ENCODE results near the gene LFNG. TPM values are rescaled to one million over a fixed set of nuclear protein-coding genes. Genes with fewer than 3 reads are reported as not detected.

Gene LFNG
- total RNA-seq, 3 donors from 2014 or later (not counting 1 experiment from before 2014, with no cell fraction given), result 140 to 191 (median 176) TPM

DNA sequence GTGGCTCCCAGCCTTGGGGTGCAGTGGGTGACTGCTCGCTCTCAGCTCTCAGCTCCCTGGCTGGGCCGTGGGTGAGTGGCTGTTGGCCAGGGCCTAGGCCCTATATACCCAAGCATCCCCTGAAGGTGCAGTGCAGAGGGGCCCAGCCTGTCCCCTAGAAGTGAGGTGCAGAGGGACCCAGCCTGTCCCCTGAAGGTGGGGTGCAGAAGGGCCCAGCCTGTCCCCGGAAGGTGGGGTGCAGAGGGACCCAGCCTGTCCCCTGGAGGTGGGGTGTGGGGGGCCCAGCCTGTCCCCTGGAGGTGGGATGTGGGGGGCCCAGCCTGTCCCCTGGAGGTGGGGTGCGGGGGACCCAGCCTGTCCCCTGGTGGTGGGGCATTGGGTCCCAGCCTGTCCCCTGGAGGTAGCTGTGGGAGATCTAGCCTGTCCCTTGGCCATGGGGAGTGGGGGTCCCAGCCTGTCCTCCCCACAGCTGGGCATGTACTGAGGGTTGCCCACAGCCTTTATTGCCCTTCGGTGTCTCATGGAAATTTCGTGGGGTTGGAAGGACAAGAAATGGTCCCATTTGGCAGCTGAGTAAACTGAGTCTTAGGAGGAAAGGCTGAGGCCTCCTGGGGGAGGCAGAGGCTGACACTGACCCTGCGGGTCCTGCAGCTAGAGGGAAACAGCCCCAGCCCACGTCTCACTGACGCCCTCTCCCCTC, 17.5 kb upstream of the LFNG start:
- Histone ChIP-seq H3K4me1 (ENCODE audit: control insufficient read depth, insufficient read depth, low read length) (peaks cover 2% of the 10 kb centered on the region), H3K27ac (ENCODE audit: low read length) (no peak overlapping the region), H3K36me3 (ENCODE audit: control insufficient read depth, insufficient read depth, low read length) (no peaks in the 10 kb centered on the region), H3K9me3 (ENCODE audit: control insufficient read depth, insufficient read depth, low read length) (no peaks in the 10 kb centered on the region), H3K4me3 (ENCODE audit: low read length) (no peak overlapping the region), H3K27me3 (ENCODE audit: control insufficient read depth, insufficient read depth, low read length) (peaks cover 7% of the 10 kb centered on the region)
- ATAC-seq (no peak), DNase-seq (no peak)
- no peaks in the 10 kb centered on the region for H3K9me3 Mint-ChIP-seq
- H3K27ac Mint-ChIP-seq, result no peak overlapping the region
- intact Hi-C loops (cut with micrococcal nuclease), result no loop called here
- H3K36me3 Mint-ChIP-seq, result no peaks in the 10 kb centered on the region
- no peak overlapping the region for H3K4me3 Mint-ChIP-seq
- no peaks in the 10 kb centered on the region for H3K27me3 Mint-ChIP-seq (ENCODE audit: low read depth in 2 of 2)
- 91% methylated on average over 9 of the region's 9 CpGs for WGBS (ENCODE audit: insufficient coverage)
- TF ChIP-seq, protein P1, sequence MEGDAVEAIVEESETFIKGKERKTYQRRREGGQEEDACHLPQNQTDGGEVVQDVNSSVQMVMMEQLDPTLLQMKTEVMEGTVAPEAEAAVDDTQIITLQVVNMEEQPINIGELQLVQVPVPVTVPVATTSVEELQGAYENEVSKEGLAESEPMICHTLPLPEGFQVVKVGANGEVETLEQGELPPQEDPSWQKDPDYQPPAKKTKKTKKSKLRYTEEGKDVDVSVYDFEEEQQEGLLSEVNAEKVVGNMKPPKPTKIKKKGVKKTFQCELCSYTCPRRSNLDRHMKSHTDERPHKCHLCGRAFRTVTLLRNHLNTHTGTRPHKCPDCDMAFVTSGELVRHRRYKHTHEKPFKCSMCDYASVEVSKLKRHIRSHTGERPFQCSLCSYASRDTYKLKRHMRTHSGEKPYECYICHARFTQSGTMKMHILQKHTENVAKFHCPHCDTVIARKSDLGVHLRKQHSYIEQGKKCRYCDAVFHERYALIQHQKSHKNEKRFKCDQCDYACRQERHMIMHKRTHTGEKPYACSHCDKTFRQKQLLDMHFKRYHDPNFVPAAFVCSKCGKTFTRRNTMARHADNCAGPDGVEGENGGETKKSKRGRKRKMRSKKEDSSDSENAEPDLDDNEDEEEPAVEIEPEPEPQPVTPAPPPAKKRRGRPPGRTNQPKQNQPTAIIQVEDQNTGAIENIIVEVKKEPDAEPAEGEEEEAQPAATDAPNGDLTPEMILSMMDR (IDR thresholded peaks at IDR 0.05), result no peak
- peaks cover 0 to 9% of the 10 kb centered on the region in 2 donors for H3K4me1 Mint-ChIP-seq

DNA sequence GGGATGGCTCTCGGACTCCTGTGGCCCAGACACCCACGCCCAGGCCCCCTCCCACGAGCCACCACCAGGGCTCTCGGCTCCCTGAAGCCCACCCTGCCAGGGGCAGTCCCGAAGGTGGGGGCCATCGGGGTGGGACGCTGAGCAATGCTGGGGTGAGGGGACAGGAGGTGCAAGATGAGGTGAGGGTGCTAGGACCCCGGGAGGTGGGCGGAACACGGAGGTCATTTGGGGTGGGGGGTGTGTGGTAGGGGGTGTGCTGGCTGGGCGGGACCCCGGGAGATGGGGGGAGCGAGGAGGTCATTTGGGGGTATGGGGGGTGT, 17.0 kb upstream of the LFNG start:
- Mint-ChIP-seq H3K27me3 (ENCODE audit: low read depth in 2 of 2) (no peaks in the 10 kb centered on the region), H3K4me3 (no peak overlapping the region), H3K27ac (no peak overlapping the region), H3K4me1 (peaks cover 0 to 9% of the 10 kb centered on the region in 2 donors), H3K36me3 (no peaks in the 10 kb centered on the region), H3K9me3 (no peaks in the 10 kb centered on the region)
- DNase-seq (no peak), ATAC-seq (no peak)
- H3K4me1 ChIP-seq (ENCODE audit: control insufficient read depth, insufficient read depth, low read length), result peaks cover 7% of the 10 kb centered on the region
- H3K4me3 ChIP-seq (ENCODE audit: low read length), result no peak overlapping the region
- WGBS (ENCODE audit: insufficient coverage), result 91% methylated on average over 13 of the region's 13 CpGs
- TF ChIP-seq, protein P1 (IDR thresholded peaks at IDR 0.05), result no peak
- H3K27ac ChIP-seq (ENCODE audit: low read length), result no peak overlapping the region
- intact Hi-C loops (cut with micrococcal nuclease), result no loop called here
- H3K9me3 ChIP-seq (ENCODE audit: control insufficient read depth, insufficient read depth, low read length), result no peaks in the 10 kb centered on the region
- H3K36me3 ChIP-seq (ENCODE audit: control insufficient read depth, insufficient read depth, low read length), result no peaks in the 10 kb centered on the region
- peaks cover 5% of the 10 kb centered on the region for H3K27me3 ChIP-seq (ENCODE audit: control insufficient read depth, insufficient read depth, low read length)

DNA sequence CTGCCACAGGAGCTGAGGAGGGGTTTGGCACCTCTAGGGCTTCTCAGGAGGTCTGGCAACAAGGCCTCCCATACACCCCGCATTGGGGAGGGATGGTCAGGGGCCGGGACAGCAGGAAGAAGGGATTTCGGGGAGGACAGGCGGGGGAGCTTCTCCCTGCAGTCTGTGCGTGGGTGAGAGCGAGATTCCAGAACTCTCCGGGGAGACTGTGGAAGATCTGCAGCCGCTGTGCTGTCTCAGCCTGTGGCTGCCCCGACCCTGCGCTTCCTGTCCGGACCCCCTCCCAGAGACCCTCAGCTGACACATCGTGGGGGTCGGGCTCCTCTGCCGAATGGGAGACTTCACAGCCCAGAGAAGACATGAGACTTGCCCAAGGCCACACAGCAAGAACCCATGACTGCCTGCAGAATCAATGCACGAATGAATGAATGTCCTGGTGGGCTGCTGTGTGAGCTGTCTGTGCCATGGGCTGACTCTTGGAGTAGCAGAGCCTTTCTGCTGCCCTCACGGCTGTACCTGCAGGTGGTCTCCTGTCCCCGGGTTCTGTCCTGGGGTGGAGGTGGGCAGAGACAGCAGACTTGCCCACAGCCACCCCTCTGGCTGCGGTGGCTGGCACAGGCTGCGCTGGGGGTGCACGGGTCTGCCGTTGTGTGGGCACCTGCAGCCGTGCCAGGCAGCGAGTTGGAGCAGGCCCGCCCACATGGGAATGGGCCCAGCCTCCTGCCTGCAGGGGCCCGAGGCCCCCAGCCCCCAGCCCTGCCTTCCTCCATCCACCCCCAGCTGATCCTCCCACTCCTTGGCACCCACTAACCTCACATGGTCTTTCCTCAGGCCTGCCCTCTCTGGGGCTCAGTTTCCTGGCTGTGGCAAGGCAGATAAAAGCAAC, 16.3 kb upstream of the LFNG start:
- ATAC-seq, result no peak
- Histone ChIP-seq H3K9me3 (ENCODE audit: control insufficient read depth, insufficient read depth, low read length) (no peaks in the 10 kb centered on the region), H3K4me1 (ENCODE audit: control insufficient read depth, insufficient read depth, low read length) (peaks cover 11% of the 10 kb centered on the region), H3K36me3 (ENCODE audit: control insufficient read depth, insufficient read depth, low read length) (no peaks in the 10 kb centered on the region), H3K27ac (ENCODE audit: low read length) (no peak overlapping the region), H3K4me3 (ENCODE audit: low read length) (no peak overlapping the region), H3K27me3 (ENCODE audit: control insufficient read depth, insufficient read depth, low read length) (no peaks in the 10 kb centered on the region)
- 66% methylated on average over 25 of the region's 25 CpGs for WGBS (ENCODE audit: insufficient coverage)
- no peak for DNase-seq
- no peaks in the 10 kb centered on the region for H3K27me3 Mint-ChIP-seq (ENCODE audit: low read depth in 2 of 2)
- H3K9me3 Mint-ChIP-seq, result no peaks in the 10 kb centered on the region
- peaks cover 4 to 14% of the 10 kb centered on the region in 2 donors for H3K4me1 Mint-ChIP-seq
- no peaks in the 10 kb centered on the region for H3K36me3 Mint-ChIP-seq
- no peak overlapping the region for H3K27ac Mint-ChIP-seq
- H3K4me3 Mint-ChIP-seq, result no peak overlapping the region
- intact Hi-C loops (cut with micrococcal nuclease), result no loop called here
- TF ChIP-seq, protein P1 (IDR thresholded peaks at IDR 0.05), result no peak

Data from natural killer cell (primary cell).